GM23248 (cell line): ENCODE measurements around the gene CPPED1.

Source experiments
- EZH2 ChIP-seq: fragments of 200-600 bp; sonication (generic); IDR thresholded peaks from 2 replicates; pipeline ENCODE4 v1.6.1; 2018; ENCODE audit warnings: antibody characterized with exemption, mild to moderate bottlenecking; ENCODE audit not compliant: insufficient read depth, poor library complexity, severe bottlenecking
- EZH2phosphoT487 ChIP-seq: fragments of 200-600 bp; sonication (generic); IDR thresholded peaks from 2 replicates; pipeline ENCODE4 v1.6.1; 2018; ENCODE audit warnings: antibody characterized with exemption, moderate library complexity, mild to moderate bottlenecking, low read depth; ENCODE audit not compliant: insufficient read depth

DNA sequence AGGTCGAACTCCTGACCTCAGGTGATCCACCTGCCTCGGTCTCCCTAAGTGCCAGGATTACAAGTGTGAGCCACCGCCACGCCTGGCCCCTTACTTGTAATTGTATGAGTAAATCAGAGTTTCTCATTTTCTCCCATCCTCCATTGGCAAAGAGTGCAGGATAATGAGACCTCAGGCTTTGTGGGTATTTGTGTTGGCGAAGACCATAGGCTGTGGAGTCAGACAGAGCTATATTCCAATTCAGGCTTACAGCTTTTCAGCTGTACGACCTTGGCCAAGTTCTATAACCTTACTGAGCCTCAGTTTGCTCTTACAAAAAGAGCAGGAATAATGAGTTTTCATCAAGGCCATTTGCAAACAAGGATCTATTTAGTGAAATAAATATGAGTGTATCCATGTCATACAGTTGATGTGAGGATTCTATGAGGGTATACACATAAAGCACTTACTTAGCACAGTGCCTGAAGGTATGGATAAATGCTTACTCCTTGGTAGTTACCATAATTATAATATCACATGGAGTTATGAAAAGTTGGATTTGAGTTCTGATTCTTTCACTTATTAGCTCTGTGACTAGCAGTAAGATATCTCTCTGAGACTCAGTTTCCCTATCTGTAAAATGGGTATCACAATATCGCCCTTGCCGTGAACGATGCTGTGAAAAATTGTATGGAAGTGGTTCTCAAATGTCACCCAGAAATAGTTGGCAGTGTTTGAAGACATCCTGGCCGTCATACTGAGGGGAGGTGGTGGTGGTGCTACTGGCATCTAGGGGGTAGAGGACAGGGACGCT is 25.6 kb upstream of the CPPED1 start:
- TF ChIP-seq EZH2phosphoT487 (no peak), EZH2 (no peak)
